PC-9 (cell line): ENCODE results near the gene P2RX5.

Experiments
- EZH2 ChIP-seq: fragments of 200-600 bp; sonication (generic); IDR thresholded peaks from 2 replicates; pipeline ENCODE4 v1.8.0; 2017; ENCODE audit warnings: antibody characterized with exemption, low read depth
- TF ChIP-seq, protein P1 (sequence below): fragments of 200-600 bp; sonication (generic); conservative IDR thresholded peaks from 2 replicates; pipeline ENCODE4 v1.6.1; 2017; ENCODE audit warnings: mixed run types, antibody characterized with exemption, mild to moderate bottlenecking, moderate library complexity

DNA sequence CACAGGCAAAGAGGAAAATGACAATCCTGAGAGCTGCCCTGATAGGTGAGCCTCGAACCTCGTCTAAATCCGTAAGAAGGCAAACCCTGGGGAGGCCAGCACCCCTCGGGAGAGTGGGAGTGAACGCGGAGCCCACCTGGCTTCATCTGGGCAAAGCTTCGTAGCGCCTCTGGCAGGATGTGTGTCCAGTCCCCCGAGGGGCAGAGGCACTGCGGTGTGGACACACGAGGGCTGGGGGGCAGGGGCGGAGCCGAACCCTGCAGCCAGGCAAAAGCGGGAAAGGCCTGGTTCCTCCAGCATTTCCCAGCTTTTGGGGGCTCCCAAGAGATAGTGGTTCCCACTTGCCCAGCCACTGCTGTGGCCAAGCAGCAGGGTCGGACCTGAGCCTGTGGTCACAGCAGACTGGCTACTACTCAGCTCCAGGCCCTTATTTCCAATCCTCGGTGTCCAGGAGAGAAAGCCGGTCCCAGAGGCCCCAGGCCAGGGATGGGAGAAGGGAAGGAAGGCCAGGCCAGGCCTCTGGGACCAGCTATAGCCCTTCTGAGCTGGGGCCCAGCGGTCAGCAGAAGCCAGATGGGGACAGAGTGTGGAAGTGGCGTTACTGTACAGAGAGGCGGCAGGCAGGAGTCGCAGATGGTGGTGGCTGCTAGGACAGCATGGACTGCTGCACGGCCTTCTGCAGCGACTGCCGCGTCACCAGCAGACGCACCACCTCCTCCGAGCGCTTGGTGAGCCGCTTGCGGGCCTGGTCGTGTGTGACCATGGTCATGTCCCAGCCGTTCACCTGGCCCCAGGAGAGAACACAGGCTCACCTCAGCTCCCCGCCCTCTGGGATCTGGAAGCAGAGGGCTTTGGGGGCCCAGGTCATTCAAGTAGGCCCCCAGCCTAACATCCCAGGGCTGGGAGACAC lies 32.6 kb downstream of the P2RX5 start:
- TF ChIP-seq, protein P1, sequence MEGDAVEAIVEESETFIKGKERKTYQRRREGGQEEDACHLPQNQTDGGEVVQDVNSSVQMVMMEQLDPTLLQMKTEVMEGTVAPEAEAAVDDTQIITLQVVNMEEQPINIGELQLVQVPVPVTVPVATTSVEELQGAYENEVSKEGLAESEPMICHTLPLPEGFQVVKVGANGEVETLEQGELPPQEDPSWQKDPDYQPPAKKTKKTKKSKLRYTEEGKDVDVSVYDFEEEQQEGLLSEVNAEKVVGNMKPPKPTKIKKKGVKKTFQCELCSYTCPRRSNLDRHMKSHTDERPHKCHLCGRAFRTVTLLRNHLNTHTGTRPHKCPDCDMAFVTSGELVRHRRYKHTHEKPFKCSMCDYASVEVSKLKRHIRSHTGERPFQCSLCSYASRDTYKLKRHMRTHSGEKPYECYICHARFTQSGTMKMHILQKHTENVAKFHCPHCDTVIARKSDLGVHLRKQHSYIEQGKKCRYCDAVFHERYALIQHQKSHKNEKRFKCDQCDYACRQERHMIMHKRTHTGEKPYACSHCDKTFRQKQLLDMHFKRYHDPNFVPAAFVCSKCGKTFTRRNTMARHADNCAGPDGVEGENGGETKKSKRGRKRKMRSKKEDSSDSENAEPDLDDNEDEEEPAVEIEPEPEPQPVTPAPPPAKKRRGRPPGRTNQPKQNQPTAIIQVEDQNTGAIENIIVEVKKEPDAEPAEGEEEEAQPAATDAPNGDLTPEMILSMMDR = no peak
- no peak for TF ChIP-seq EZH2
